Neuronal stem cell (in vitro differentiated cells): ENCODE measurements around the gene PIGB.
A peak's percentile ranks its signal among the peaks of the same experiment; 100 is the strongest.
"Not testable (repeated sequence)": the region's sequence is repeated elsewhere in the genome, so short reads cannot be mapped to it uniquely, and the experiment has no call there.

ENCODE experiments used
- DNase-seq: peaks from one replicate; pipeline ENCODE4 v3.0.0-alpha.2; 2013; ENCODE audit warnings: low spot score
- H2AFZ ChIP-seq: one replicate; pipeline ENCODE4 v1.6.1; 2013; ENCODE audit warnings: mild to moderate bottlenecking, low read length, inconsistent platforms
- H2AK5ac ChIP-seq: 2 replicates; pipeline ENCODE4 v1.6.1; 2013; ENCODE audit warnings: low read depth, mild to moderate bottlenecking, inconsistent platforms, low read length, moderate library complexity, mixed read lengths
- H2BK120ac ChIP-seq: 2 replicates; pipeline ENCODE4 v1.6.1; 2013; ENCODE audit warnings: low read depth, mild to moderate bottlenecking, inconsistent platforms, low read length, moderate library complexity, mixed read lengths
- H2BK12ac ChIP-seq: one replicate; pipeline ENCODE4 v1.6.1; 2013; ENCODE audit warnings: low read length, inconsistent platforms
- H2BK15ac ChIP-seq: 2 replicates; pipeline ENCODE4 v1.6.1; 2013; ENCODE audit warnings: mild to moderate bottlenecking, low read length, inconsistent platforms, mixed read lengths
- H2BK5ac ChIP-seq: one replicate; pipeline ENCODE4 v1.6.1; 2013; ENCODE audit warnings: inconsistent platforms, mild to moderate bottlenecking, low read length, moderate library complexity
- H3K14ac ChIP-seq: one replicate; pipeline ENCODE4 v1.6.1; 2013; ENCODE audit warnings: low read length, inconsistent platforms
- H3K18ac ChIP-seq: 2 replicates; pipeline ENCODE4 v1.6.1; 2013; ENCODE audit warnings: low read length, inconsistent platforms
- H3K23ac ChIP-seq: 2 replicates; pipeline ENCODE4 v1.6.1; 2013; ENCODE audit warnings: low read depth, mild to moderate bottlenecking, mixed read lengths, low read length, inconsistent platforms; ENCODE audit not compliant: poor library complexity
- H3K27ac ChIP-seq: replicated peaks from 3 replicates; pipeline ENCODE4 v1.5.1; 2013; ENCODE audit warnings: low read length, inconsistent platforms
- H3K27me3 ChIP-seq, 3 experiments: 2 replicates each; pipeline ENCODE4 v1.6.1; 2013; ENCODE audit warnings: low read length in 3 of 3, mild to moderate bottlenecking in 2 of 3, inconsistent platforms in 1 of 3, low read depth in 1 of 3, mixed read lengths in 1 of 3, moderate library complexity in 1 of 3; ENCODE audit not compliant: control insufficient read depth in 3 of 3, insufficient read depth in 3 of 3
- H3K36me3 ChIP-seq, 2 donors: replicated peaks in 1 of 2; 2 replicates each; pipeline ENCODE4 v1.6.1; 2013; ENCODE audit warnings: low read length in 2 of 2; ENCODE audit not compliant: control insufficient read depth in 2 of 2, insufficient read depth in 2 of 2
- H3K4ac ChIP-seq: 2 replicates; pipeline ENCODE4 v1.6.1; 2013; ENCODE audit warnings: inconsistent platforms, mild to moderate bottlenecking, low read length, moderate library complexity
- H3K4me1 ChIP-seq, 2 donors: 1 replicate in 1 of 2; 2 replicates in 1 of 2; pipeline ENCODE4 v1.6.1; 2013; ENCODE audit warnings: low read length in 2 of 2, low read depth in 1 of 2; ENCODE audit not compliant: control insufficient read depth in 2 of 2, insufficient read depth in 1 of 2
- H3K4me2 ChIP-seq: one replicate; pipeline ENCODE4 v1.6.1; 2013; ENCODE audit warnings: mild to moderate bottlenecking, low read length, inconsistent platforms; ENCODE audit not compliant: insufficient read depth, poor library complexity, severe bottlenecking
- H3K4me3 ChIP-seq, 2 donors: 2 replicates each; pipeline ENCODE4 v1.5.1; 2013; ENCODE audit warnings: low read length in 2 of 2, mild to moderate bottlenecking in 2 of 2, inconsistent platforms in 1 of 2, moderate library complexity in 1 of 2
- H3K79me1 ChIP-seq: one replicate; pipeline ENCODE4 v1.6.1; 2013; ENCODE audit warnings: low read depth, mild to moderate bottlenecking, inconsistent platforms, low read length, moderate library complexity
- H3K9ac ChIP-seq: one replicate; pipeline ENCODE4 v1.6.1; 2013; ENCODE audit warnings: mild to moderate bottlenecking, low read depth, low read length, inconsistent platforms; ENCODE audit not compliant: poor library complexity
- H3K9me3 ChIP-seq, 2 donors: replicated peaks in 1 of 2; 2 replicates each; pipeline versions ENCODE3 to v1.6.1; 2013; ENCODE audit warnings: low read length in 2 of 2, mild to moderate bottlenecking in 2 of 2, inconsistent platforms in 1 of 2, low read depth in 1 of 2, mixed read lengths in 1 of 2, moderate library complexity in 1 of 2; ENCODE audit not compliant: control insufficient read depth in 2 of 2, insufficient read depth in 1 of 2
- H4K8ac ChIP-seq: one replicate; pipeline ENCODE4 v1.6.1; 2013; ENCODE audit warnings: low read depth, mild to moderate bottlenecking, inconsistent platforms, low read length, moderate library complexity
- H4K91ac ChIP-seq: one replicate; pipeline ENCODE4 v1.6.1; 2013; ENCODE audit warnings: low read length, low read depth, mild to moderate bottlenecking, inconsistent platforms; ENCODE audit not compliant: poor library complexity
- whole genome bisulfite sequencing, 2 donors: extraction: QIAGEN DNeasy Blood & Tissue Kit; methylation state at CpG; one replicate each; pipeline ENCODE4 v1.1.7; 2013; ENCODE audit warnings: missing lambda C conversion rate in 2 of 2, mixed read lengths in 1 of 2; ENCODE audit not compliant: insufficient read length in 2 of 2, insufficient replicate concordance in 1 of 2; ENCODE audit errors: extremely low coverage in 2 of 2; 5-methylcytosine and 5-hydroxymethylcytosine counted together

PIGB gene

GRCh38 chr15:55289746-55290527 lies 29.1 kb upstream of the PIGB start, which contains the start of gene RAB27A:
Gene RAB27A (minus strand): TSS chr15:55289813. CDS start chr15:55234934, 54,879 bp downstream.
- no peaks in the 10 kb centered on the region for H3K9me3 ChIP-seq
- H3K18ac ChIP-seq, result peak within 1 kb of the TSS; percentile 92
- H2AFZ ChIP-seq, result peak within 1 kb of the TSS; percentile 91
- H3K79me1 ChIP-seq, result no peaks in the 10 kb centered on the region
- peak; percentile 60 for DNase-seq
- WGBS, 2 donors, result no CpG with 5 or more reads among the region's 69 CpGs
- no peak within 1 kb of the TSS for H3K14ac ChIP-seq
- peaks cover 3 to 5% of the 10 kb centered on the region in 2 donors for H3K4me1 ChIP-seq
- H3K27me3 ChIP-seq, result no peaks in the 10 kb centered on the region
- no peak within 1 kb of the TSS for H3K4ac ChIP-seq
- peak within 1 kb of the TSS; percentile 17 for H4K8ac ChIP-seq
- peak within 1 kb of the TSS; percentile 46 for H3K9ac ChIP-seq
- H3K23ac ChIP-seq, result peak within 1 kb of the TSS; percentile 4
- H2BK120ac ChIP-seq, result no peak within 1 kb of the TSS
- no peak within 1 kb of the TSS for H3K27ac ChIP-seq
- H4K91ac ChIP-seq, result no peak within 1 kb of the TSS
- no peak within 1 kb of the TSS for H2BK12ac ChIP-seq
- H3K4me3 ChIP-seq, result peak within 1 kb of the TSS; percentile 58 to 95
- no peak within 1 kb of the TSS for H2AK5ac ChIP-seq
- H2BK15ac ChIP-seq, result no peak within 1 kb of the TSS
- peak within 1 kb of the TSS; percentile 95 for H3K4me2 ChIP-seq
- H3K36me3 ChIP-seq, result no peaks in the 10 kb centered on the region
- no peak within 1 kb of the TSS for H2BK5ac ChIP-seq

GRCh38 chr15:55290528-55291057 lies 28.4 kb upstream of the PIGB start:
- Histone ChIP-seq H3K9me3 (no peaks in the 10 kb centered on the region), H3K27ac (no peak overlapping the region), H3K9ac (no peak overlapping the region), H3K4me3 (peak overlapping the region in 1 of 2 donors; percentile 58), H2BK5ac (no peak overlapping the region), H4K91ac (no peak overlapping the region), H2AK5ac (no peak overlapping the region), H3K14ac (no peak overlapping the region), H3K18ac (no peak overlapping the region), H3K23ac (no peak overlapping the region), H3K79me1 (no peaks in the 10 kb centered on the region), H3K4me1 (peaks cover 3 to 5% of the 10 kb centered on the region in 2 donors), H3K36me3 (no peaks in the 10 kb centered on the region), H3K4me2 (no peak overlapping the region), H3K27me3 (no peaks in the 10 kb centered on the region), H2BK12ac (no peak overlapping the region), H3K4ac (no peak overlapping the region), H2BK15ac (no peak overlapping the region), H4K8ac (peak overlapping the region; percentile 17), H2BK120ac (no peak overlapping the region), H2AFZ (peak overlapping the region; percentile 91)
- DNase-seq, result peak; percentile 66
- no CpG with 5 or more reads among the region's 17 CpGs for WGBS, 2 donors

- H3K14ac ChIP-seq, result no peak overlapping the region
- no peak overlapping the region for H3K18ac ChIP-seq
- peaks cover 0 to 2% of the 10 kb centered on the region in 2 donors for H3K9me3 ChIP-seq
- no peak for DNase-seq
- no peak overlapping the region for H4K91ac ChIP-seq
- no peak overlapping the region for H3K9ac ChIP-seq
- no peaks in the 10 kb centered on the region for H3K27me3 ChIP-seq
- no peak overlapping the region for H3K27ac ChIP-seq
- H2BK12ac ChIP-seq, result no peak overlapping the region
- H3K23ac ChIP-seq, result no peak overlapping the region
- H3K79me1 ChIP-seq, result no peaks in the 10 kb centered on the region
- no peak overlapping the region for H2AK5ac ChIP-seq
- no peak overlapping the region for H2BK5ac ChIP-seq
- no peaks in the 10 kb centered on the region for H3K36me3 ChIP-seq
- no peak overlapping the region for H3K4me3 ChIP-seq
- no peak overlapping the region for H2BK15ac ChIP-seq
- H3K4me2 ChIP-seq, result no peak overlapping the region
- no peak overlapping the region for H3K4ac ChIP-seq
- no peaks in the 10 kb centered on the region for H3K4me1 ChIP-seq
- no peak overlapping the region for H2BK120ac ChIP-seq
- no peak overlapping the region for H4K8ac ChIP-seq
- H2AFZ ChIP-seq, result no peak overlapping the region
These were observed 21.7 kb upstream of the PIGB start for GRCh38 chr15:55297315-55297714.

GRCh38 chr15:55302801-55303200 lies 16.2 kb upstream of the PIGB start:
- H3K9ac ChIP-seq, H3K9me3 ChIP-seq, H2BK5ac ChIP-seq, H3K4ac ChIP-seq, H3K18ac ChIP-seq, H4K91ac ChIP-seq, H2AK5ac ChIP-seq, H3K4me2 ChIP-seq, H3K23ac ChIP-seq, H3K4me1 ChIP-seq, H3K36me3 ChIP-seq, DNase-seq, H2BK12ac ChIP-seq, H2BK15ac ChIP-seq, H3K14ac ChIP-seq, H3K27ac ChIP-seq, H2AFZ ChIP-seq, H3K27me3 ChIP-seq, H3K79me1 ChIP-seq, H2BK120ac ChIP-seq, H4K8ac ChIP-seq, H3K4me3 ChIP-seq: not testable (repeated sequence)
- WGBS, 2 donors, result no CpG with 5 or more reads among the region's 32 CpGs
